ENCODE data around the gene IL36A. TPM values are rescaled to one million over a fixed set of nuclear protein-coding genes. Genes with fewer than 3 reads are reported as not detected.

The IL36A gene
- total and polyA plus RNA-seq, 2 donors (not counting 3 experiments of a cell fraction or from before 2014, with no cell fraction given) = not detected

- no TSS peak for BruUV-seq (replicated peaks)
- intact Hi-C loops (cut with micrococcal nuclease) = no loop called here
- Histone ChIP-seq H3K9ac (replicated peaks; ENCODE audit: extremely low read depth, insufficient read depth, low read length) (no peak overlapping the region), H3K27ac (ENCODE audit: insufficient read depth, low read depth, low read length) (no peak overlapping the region), H4K20me1 (replicated peaks; ENCODE audit: control insufficient read depth, extremely low read depth, insufficient read depth, low read length) (no peaks in the 10 kb centered on the region), H3K27me3 (ENCODE audit: control insufficient read depth in 2 of 2, insufficient read depth in 2 of 2, low read length in 2 of 2) (no peaks in the 10 kb centered on the region), H3K79me2 (ENCODE audit: control insufficient read depth, insufficient read depth, low read length) (no peaks in the 10 kb centered on the region), H3K4me2 (ENCODE audit: insufficient read depth, low read length) (no peak overlapping the region), H3K9me1 (replicated peaks; ENCODE audit: control insufficient read depth, extremely low read depth, insufficient read depth, low read length) (no peaks in the 10 kb centered on the region), H3K4me1 (ENCODE audit: control insufficient read depth, extremely low read depth, insufficient read depth, low read length) (no peaks in the 10 kb centered on the region), H3K4me3 (replicated peaks in 1 of 3; ENCODE audit: insufficient read depth in 1 of 3, low read depth in 1 of 3, low read length in 3 of 3) (no peak overlapping the region), H3K36me3 (ENCODE audit: control insufficient read depth in 2 of 2, extremely low read depth in 1 of 2, insufficient read depth in 2 of 2, low read length in 2 of 2) (no peaks in the 10 kb centered on the region), H3K9me3 (replicated peaks; ENCODE audit: control insufficient read depth, insufficient read depth, low read length) (no peaks in the 10 kb centered on the region), H2AFZ (ENCODE audit: low read depth, low read length) (no peak overlapping the region)
- POLR2A ChIA-PET = no interaction called here
- CTCF ChIA-PET = no interaction called here
- DNase-seq (ENCODE audit: low read depth, low spot score) (no peak), FAIRE-seq (no peak)
- dilution Hi-C loops (cut with MboI; ENCODE audit: extremely low pct_ligation_motif_present, low sequenced_read_pairs) = no loop called here
- TF ChIP-seq MYC (IDR thresholded peaks at IDR 0.05; ENCODE audit: low read depth, low read length) = no peak
- no peak for TF ChIP-seq GATA2 (IDR thresholded peaks at IDR 0.05; ENCODE audit: insufficient read depth, insufficient read length, low read depth, low read length)
- TF ChIP-seq MAX (IDR thresholded peaks at IDR 0.05; ENCODE audit: insufficient read depth, insufficient read length) = no peak
- TF ChIP-seq, protein P1, sequence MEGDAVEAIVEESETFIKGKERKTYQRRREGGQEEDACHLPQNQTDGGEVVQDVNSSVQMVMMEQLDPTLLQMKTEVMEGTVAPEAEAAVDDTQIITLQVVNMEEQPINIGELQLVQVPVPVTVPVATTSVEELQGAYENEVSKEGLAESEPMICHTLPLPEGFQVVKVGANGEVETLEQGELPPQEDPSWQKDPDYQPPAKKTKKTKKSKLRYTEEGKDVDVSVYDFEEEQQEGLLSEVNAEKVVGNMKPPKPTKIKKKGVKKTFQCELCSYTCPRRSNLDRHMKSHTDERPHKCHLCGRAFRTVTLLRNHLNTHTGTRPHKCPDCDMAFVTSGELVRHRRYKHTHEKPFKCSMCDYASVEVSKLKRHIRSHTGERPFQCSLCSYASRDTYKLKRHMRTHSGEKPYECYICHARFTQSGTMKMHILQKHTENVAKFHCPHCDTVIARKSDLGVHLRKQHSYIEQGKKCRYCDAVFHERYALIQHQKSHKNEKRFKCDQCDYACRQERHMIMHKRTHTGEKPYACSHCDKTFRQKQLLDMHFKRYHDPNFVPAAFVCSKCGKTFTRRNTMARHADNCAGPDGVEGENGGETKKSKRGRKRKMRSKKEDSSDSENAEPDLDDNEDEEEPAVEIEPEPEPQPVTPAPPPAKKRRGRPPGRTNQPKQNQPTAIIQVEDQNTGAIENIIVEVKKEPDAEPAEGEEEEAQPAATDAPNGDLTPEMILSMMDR (IDR thresholded peaks at IDR 0.05; ENCODE audit: extremely low read depth in 1 of 2, insufficient read depth in 1 of 2, low read depth in 1 of 2, low read length in 2 of 2) = no peak
- no peak for TF ChIP-seq JUN (IDR thresholded peaks at IDR 0.05; ENCODE audit: borderline replicate concordance, insufficient read depth, insufficient read length, low read depth)
- TF ChIP-seq POLR2AphosphoS5 (IDR thresholded peaks at IDR 0.05; ENCODE audit: insufficient read depth, low read depth, low read length) = no peak
- TF ChIP-seq POLR2A (IDR thresholded peaks at IDR 0.05; ENCODE audit: low read depth, low read length) = no peak
- no peak for TF ChIP-seq EZH2 (IDR thresholded peaks at IDR 0.05; ENCODE audit: borderline replicate concordance, low read depth, low read length, severe bottlenecking)
- no peak for TF ChIP-seq FOS (IDR thresholded peaks at IDR 0.05; ENCODE audit: borderline replicate concordance, insufficient read depth, low read length)
Measured at GRCh38 chr2:113053666-113054065, 48.4 kb downstream of the IL36A start.

All from endothelial cell of umbilical vein (primary cell).